GM21737 (cell line): ENCODE measurements around the gene PARVA.

ENCODE experiments used
- ATAC-seq: cut with Tn5 transposase; IDR thresholded peaks from one replicate; pipeline ENCODE4 v1.9.1; 2021; ENCODE audit warnings: mild to moderate bottlenecking, moderate library complexity; ENCODE audit not compliant: unreplicated experiment

Gene PARVA

GRCh38 chr11:12544986-12545775 lies 167.8 kb downstream of the PARVA start:
- no peak for ATAC-seq

- ATAC-seq: no peak
Measured at GRCh38 chr11:12546122-12546521, 168.8 kb downstream of the PARVA start.

- ATAC-seq: no peak
Measured at GRCh38 chr11:12546660-12547059, 169.3 kb downstream of the PARVA start.

- no peak for ATAC-seq
Measured at GRCh38 chr11:12547953-12548650, 170.7 kb downstream of the PARVA start.

- no peak for ATAC-seq
Measured at GRCh38 chr11:12552692-12553091, 175.3 kb downstream of the PARVA start.

- no peak for ATAC-seq
Measured at GRCh38 chr11:12554122-12554521, 176.8 kb downstream of the PARVA start.

- ATAC-seq: no peak
Measured at GRCh38 chr11:12556155-12556554, 178.8 kb downstream of the PARVA start.

- ATAC-seq: no peak
Measured at GRCh38 chr11:12556788-12557384, 179.5 kb downstream of the PARVA start.

GRCh38 chr11:12559011-12559410 lies 181.6 kb downstream of the PARVA start:
- no peak for ATAC-seq

- no peak for ATAC-seq
Measured at GRCh38 chr11:12560362-12560761, 183.0 kb downstream of the PARVA start.

GRCh38 chr11:12560861-12561260 lies 183.5 kb downstream of the PARVA start:
- ATAC-seq: no peak

- ATAC-seq: no peak
Measured at GRCh38 chr11:12564012-12564411, 186.6 kb downstream of the PARVA start.

- no peak for ATAC-seq
Measured at GRCh38 chr11:12565406-12565805, 188.0 kb downstream of the PARVA start.

- ATAC-seq: no peak
Measured at GRCh38 chr11:12567746-12568460, 190.5 kb downstream of the PARVA start.

- no peak for ATAC-seq
Measured at GRCh38 chr11:12569499-12570425, 192.4 kb downstream of the PARVA start.

GRCh38 chr11:12573707-12574485 lies 196.5 kb downstream of the PARVA start:
- ATAC-seq: no peak

- no peak for ATAC-seq
Measured at GRCh38 chr11:12577725-12578644, 200.6 kb downstream of the PARVA start.

GRCh38 chr11:12581416-12581815 lies 204.0 kb downstream of the PARVA start:
- no peak for ATAC-seq
